Adipocyte (in vitro differentiated cells): Measurements from ENCODE around the gene MYB.
"Not testable (repeated sequence)": the region's sequence is repeated elsewhere in the genome, so short reads cannot be mapped to it uniquely, and the experiment has no call there.

Experiments used
- DNase-seq: peaks from one replicate; pipeline ENCODE4 v3.0.0-alpha.2; 2015; ENCODE audit warnings: low read depth
- H3K27me3 ChIP-seq: replicated peaks from 2 replicates; pipeline ENCODE4 v1.7.0; 2013; ENCODE audit warnings: mild to moderate bottlenecking, low read length, moderate library complexity; ENCODE audit not compliant: control insufficient read depth, insufficient read depth
- H3K36me3 ChIP-seq: 2 replicates; pipeline ENCODE4 v1.7.0; 2013; ENCODE audit warnings: low read length, mild to moderate bottlenecking, moderate library complexity; ENCODE audit not compliant: control insufficient read depth, insufficient read depth, severe bottlenecking
- H3K4me1 ChIP-seq: 2 replicates; pipeline ENCODE4 v1.7.0; 2013; ENCODE audit warnings: mild to moderate bottlenecking, low read length, moderate library complexity; ENCODE audit not compliant: control insufficient read depth, insufficient read depth
- H3K4me3 ChIP-seq: 2 replicates; pipeline ENCODE4 v1.7.0; 2013; ENCODE audit warnings: mild to moderate bottlenecking, low read length, moderate library complexity
- H3K9ac ChIP-seq: 2 replicates; pipeline ENCODE4 v1.7.0; 2013; ENCODE audit warnings: mild to moderate bottlenecking, low read length, moderate library complexity
- H3K9me3 ChIP-seq: 2 replicates; pipeline ENCODE4 v1.7.0; 2013; ENCODE audit warnings: mild to moderate bottlenecking, low read length, moderate library complexity; ENCODE audit not compliant: control insufficient read depth

The MYB gene

DNA sequence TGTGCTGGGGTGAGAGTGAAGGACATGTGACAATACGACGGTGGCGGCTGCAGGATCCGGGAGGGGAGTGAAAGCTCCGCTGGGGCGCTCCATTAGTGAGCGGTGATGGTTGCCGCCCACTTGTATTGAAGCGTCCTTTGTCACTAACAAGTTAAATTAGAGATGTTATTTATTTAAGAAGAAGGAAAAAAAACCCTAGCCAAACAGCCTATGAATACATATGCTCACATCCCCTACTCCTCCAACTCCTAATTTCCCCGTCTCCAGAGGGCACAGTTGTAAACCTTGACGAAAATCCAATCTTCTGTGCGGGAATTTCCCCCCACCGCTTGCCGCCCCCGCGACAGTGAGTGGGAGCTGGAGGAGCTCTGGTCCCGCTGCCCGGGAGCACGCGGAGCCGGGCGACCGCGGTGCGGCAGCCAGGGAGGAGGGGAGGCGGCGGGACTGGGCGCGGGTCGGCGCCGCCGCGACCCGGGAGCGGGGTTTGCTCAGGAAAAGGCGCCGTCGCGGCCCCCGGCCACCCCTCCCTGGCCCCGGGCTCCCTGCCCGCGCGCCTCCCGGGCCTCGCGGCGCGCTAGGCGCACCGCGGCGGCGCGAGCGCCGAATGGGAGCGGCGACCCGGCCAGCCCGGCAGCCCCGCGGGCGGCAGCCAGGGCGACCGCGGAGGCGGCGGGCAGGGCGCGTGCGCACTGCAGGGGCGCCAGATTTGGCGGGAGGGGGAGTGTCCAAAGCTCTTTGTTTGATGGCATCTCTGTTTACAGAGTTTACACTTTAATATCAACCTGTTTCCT is at the start of gene MYB:
Gene MYB (plus strand): TSS at position 767 of the 791 bp plus-strand sequence. CDS start 206 bp downstream, outside the sequence.
- H3K36me3 ChIP-seq = no peaks in the 10 kb centered on the region
- no peak within 1 kb of the TSS for H3K9ac ChIP-seq
- H3K4me1 ChIP-seq = peaks cover 36% of the 10 kb centered on the region
- peaks cover 16% of the 10 kb centered on the region for H3K27me3 ChIP-seq
- peak within 1 kb of the TSS; percentile 83 for H3K4me3 ChIP-seq
- H3K9me3 ChIP-seq = no peaks in the 10 kb centered on the region
- peak; percentile 79 for DNase-seq

DNA sequence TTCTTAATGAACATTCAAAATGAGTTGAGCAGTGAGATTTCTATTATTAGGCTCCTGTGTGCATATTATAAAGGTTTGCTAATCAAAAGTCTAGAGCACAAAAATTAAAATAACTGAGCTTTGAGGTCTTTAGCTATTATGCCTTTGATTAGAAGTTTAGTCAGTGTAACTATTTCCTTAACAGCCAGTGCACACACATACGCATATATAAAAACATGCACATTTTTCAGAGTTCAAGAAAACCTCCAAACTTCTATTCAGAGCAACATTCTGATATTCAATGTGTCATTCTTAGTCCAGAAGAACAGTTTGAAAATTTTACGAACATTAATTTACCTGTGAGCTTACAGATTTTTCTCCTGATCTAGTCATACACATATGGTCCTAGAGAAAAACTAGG is 48.3 kb upstream of the MYB start:
- H3K4me1 ChIP-seq = no peaks in the 10 kb centered on the region
- H3K4me3 ChIP-seq = no peak overlapping the region
- H3K27me3 ChIP-seq = no peaks in the 10 kb centered on the region
- H3K36me3 ChIP-seq = no peaks in the 10 kb centered on the region
- no peak for DNase-seq
- H3K9me3 ChIP-seq = no peaks in the 10 kb centered on the region
- H3K9ac ChIP-seq = no peak overlapping the region

- Histone ChIP-seq H3K4me3 (no peak overlapping the region), H3K27me3 (no peaks in the 10 kb centered on the region), H3K36me3 (no peaks in the 10 kb centered on the region), H3K9ac (no peak overlapping the region), H3K4me1 (no peaks in the 10 kb centered on the region), H3K9me3 (no peaks in the 10 kb centered on the region)
- DNase-seq = no peak
These were observed 45.3 kb upstream of the MYB start for GRCh38 chr6:135135835-135136234.

GRCh38 chr6:135137826-135138225 is 43.3 kb upstream of the MYB start:
- Histone ChIP-seq H3K4me1 (no peaks in the 10 kb centered on the region), H3K4me3 (no peak overlapping the region), H3K27me3 (no peaks in the 10 kb centered on the region), H3K9me3 (no peaks in the 10 kb centered on the region), H3K9ac (no peak overlapping the region), H3K36me3 (no peaks in the 10 kb centered on the region)
- no peak for DNase-seq

- peaks cover 4% of the 10 kb centered on the region for H3K4me1 ChIP-seq
- no peaks in the 10 kb centered on the region for H3K36me3 ChIP-seq
- H3K27me3 ChIP-seq = no peaks in the 10 kb centered on the region
- H3K4me3 ChIP-seq = no peak overlapping the region
- DNase-seq = no peak
- H3K9me3 ChIP-seq = no peaks in the 10 kb centered on the region
- no peak overlapping the region for H3K9ac ChIP-seq
These were observed 39.9 kb upstream of the MYB start for GRCh38 chr6:135141182-135141581.

GRCh38 chr6:135141728-135142127 is 39.4 kb upstream of the MYB start:
- no peak for DNase-seq
- Histone ChIP-seq H3K36me3 (no peaks in the 10 kb centered on the region), H3K9ac (no peak overlapping the region), H3K27me3 (no peaks in the 10 kb centered on the region), H3K4me1 (peaks cover 4% of the 10 kb centered on the region), H3K4me3 (no peak overlapping the region), H3K9me3 (no peaks in the 10 kb centered on the region)

DNA sequence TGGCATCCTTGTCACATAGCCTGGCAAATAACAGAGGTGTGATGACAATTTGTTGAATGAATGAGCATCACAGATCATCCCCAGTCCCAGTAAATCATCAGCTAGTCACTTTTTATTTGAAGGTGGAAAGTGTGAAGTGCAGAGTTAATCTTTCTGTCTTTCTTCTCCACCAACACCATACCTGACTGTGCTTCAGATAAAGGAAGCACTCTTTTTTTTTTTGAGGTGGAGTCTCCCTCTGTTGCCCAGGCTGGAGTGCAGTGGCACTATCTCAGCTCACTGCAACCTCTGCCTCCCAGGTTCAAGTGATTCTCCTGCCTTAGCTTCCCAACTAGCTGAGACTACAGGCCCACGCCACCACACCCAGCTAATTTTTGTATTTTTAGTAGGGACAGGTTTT is 38.9 kb upstream of the MYB start:
- not testable (repeated sequence) for H3K36me3 ChIP-seq, H3K9ac ChIP-seq, H3K4me1 ChIP-seq

DNA sequence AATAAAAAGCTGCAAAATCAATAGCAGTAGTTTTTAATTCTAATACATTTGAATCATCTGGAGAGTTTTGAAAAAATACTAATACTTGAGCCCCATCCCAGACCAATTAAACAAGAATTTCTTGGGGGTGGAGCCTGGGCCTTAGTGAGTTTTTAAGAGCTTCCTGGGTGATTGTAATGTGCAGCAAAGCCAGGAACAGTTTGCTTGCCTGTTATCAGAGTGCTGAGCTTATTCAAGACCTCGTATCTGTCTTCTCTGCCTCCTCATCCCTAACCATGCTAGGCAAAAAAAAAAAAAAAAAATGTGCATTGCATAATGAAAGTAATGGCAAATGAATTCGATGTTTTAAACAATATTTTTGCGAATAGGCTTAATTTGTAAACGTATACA is 36.4 kb upstream of the MYB start:
- DNase-seq = no peak

More for the DNA sequence above, 38.9 kb upstream of the MYB start:
- H3K27me3 ChIP-seq, H3K9me3 ChIP-seq, H3K4me3 ChIP-seq, DNase-seq: not testable (repeated sequence)

GRCh38 chr6:135145063-135145800 is 35.9 kb upstream of the MYB start:
- no peak overlapping the region for H3K4me3 ChIP-seq
- no peaks in the 10 kb centered on the region for H3K36me3 ChIP-seq
- H3K9ac ChIP-seq = no peak overlapping the region
- DNase-seq = peak; percentile 51
- H3K27me3 ChIP-seq = no peaks in the 10 kb centered on the region
- no peaks in the 10 kb centered on the region for H3K9me3 ChIP-seq
- H3K4me1 ChIP-seq = peaks cover 4% of the 10 kb centered on the region

More for the DNA sequence above, 36.4 kb upstream of the MYB start:
- H3K9me3 ChIP-seq = no peaks in the 10 kb centered on the region
- H3K36me3 ChIP-seq = no peaks in the 10 kb centered on the region
- no peak overlapping the region for H3K4me3 ChIP-seq
- H3K4me1 ChIP-seq = peaks cover 4% of the 10 kb centered on the region
- no peaks in the 10 kb centered on the region for H3K27me3 ChIP-seq
- H3K9ac ChIP-seq = no peak overlapping the region

DNA sequence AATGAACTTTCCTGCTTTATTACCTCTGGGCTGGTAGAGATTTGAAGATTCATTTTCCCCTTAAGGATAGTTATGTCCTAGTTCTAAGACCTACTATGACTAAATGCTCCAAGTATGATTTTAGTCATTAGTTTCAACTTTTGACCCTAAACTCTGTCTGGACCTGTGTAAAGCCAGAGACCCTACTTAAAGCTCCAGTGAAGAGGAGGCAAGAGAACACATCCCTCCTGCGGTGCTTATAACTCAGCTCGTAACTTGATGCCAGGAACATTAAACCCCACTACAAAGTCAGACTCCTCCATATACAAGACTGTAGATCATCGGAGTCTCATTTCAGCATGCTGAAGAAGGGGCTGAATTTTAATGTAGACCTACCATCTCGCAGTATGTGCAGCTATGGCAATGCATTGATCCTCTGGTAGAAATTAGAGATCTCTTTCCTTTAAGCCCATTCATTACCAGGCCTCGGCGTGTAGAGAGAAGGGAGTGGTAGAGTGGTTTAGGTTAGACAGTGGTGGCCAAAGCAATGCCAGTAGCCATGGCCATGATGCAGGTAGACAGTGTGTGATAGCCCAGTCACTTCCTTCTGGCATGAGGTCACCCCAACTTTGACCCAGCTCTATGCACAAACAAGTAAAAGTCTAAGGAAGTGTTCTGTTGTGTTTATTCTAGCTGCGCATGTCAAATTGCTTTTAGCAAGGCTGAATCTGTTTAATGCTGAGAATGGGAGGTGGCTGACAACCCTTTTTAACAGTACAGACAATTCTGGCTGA is 34.8 kb upstream of the MYB start:
- DNase-seq = peak; percentile 25
- Histone ChIP-seq H3K4me3 (no peak overlapping the region), H3K9ac (no peak overlapping the region), H3K4me1 (peaks cover 4% of the 10 kb centered on the region), H3K36me3 (no peaks in the 10 kb centered on the region), H3K9me3 (no peaks in the 10 kb centered on the region), H3K27me3 (no peaks in the 10 kb centered on the region)
